ENCODE data around the gene AQP11. TPM values are rescaled to one million over a fixed set of nuclear protein-coding genes. Genes with fewer than 3 reads are reported as not detected.
A peak's percentile ranks its signal among the peaks of the same experiment; 100 is the strongest.

AQP11 gene
- polyA plus RNA-seq, 1 of the 3 experiments (the other 2 are of a cell fraction): 1.8 TPM

GRCh38 chr11:77658213-77659013 is 68.7 kb downstream of the AQP11 start:
- Histone ChIP-seq H3K4me2 (peak overlapping the region; percentile 26; the same call in 1 of the 2 replicates), H3F3A (replicated peaks; ENCODE audit: insufficient read depth) (peaks cover 8% of the 10 kb centered on the region), H3K9ac (no peak overlapping the region), H3K36me3 (replicated peaks in 1 of 2; ENCODE audit: control insufficient read depth in 1 of 2, insufficient read depth in 2 of 2, low read length in 1 of 2) (peaks cover 0 to 5% of the 10 kb centered on the region in 2 experiments), H2AFZ (ENCODE audit: low read depth) (no peak overlapping the region), H3K4me3 (ENCODE audit: low read depth in 2 of 2, low read length in 1 of 2) (no peak overlapping the region), H4K20me1 (ENCODE audit: insufficient read depth) (no peaks in the 10 kb centered on the region), H3K9me2 (no peaks in the 10 kb centered on the region), H3K9me3 (no peaks in the 10 kb centered on the region), H3K79me2 (ENCODE audit: insufficient read depth) (no peaks in the 10 kb centered on the region), H3K27ac (ENCODE audit: low read depth in 2 of 2, low read length in 1 of 2) (peak overlapping the region; percentile 56 to 74; a peak in 3 of 4 replicates), H3K4me1 (ENCODE audit: control insufficient read depth in 1 of 2, insufficient read depth in 2 of 2, low read depth in 1 of 2, low read length in 1 of 2) (no peaks in the 10 kb centered on the region; a peak in 1 of 4 replicates), H3K27me3 (ENCODE audit: insufficient read depth) (no peaks in the 10 kb centered on the region)
- 77% methylated on average over 4 of the region's 4 CpGs for WGBS (ENCODE audit: low lambda C conversion rate)
- DNase-seq: no peak
- TF ChIP-seq RFX5 (IDR thresholded peaks at IDR 0.05; ENCODE audit: low read length) (no peak), TCF12 (IDR thresholded peaks at IDR 0.05) (peak; percentile 82)
- ChIA-PET POLR2A (no interaction called here), CTCF (interaction anchor here (1.4 kb wide), 1 partner anchor 9 kb away, joined by 4 read pairs; no protein-coding TSS in a partner anchor)

Small RNA genes lying within 50 kb of the gene (small RNA-seq; reads per million reads assigned to genes)
- 0 reads per million in 7 experiments for gene RNU7-59P

Other genes starting within 250 kb of the AQP11 start
- gene PAK1, start 115.9 kb upstream of the AQP11 start, polyA plus RNA-seq (2012; rRNA removed): 14.2 and 17.9 TPM in 2 replicates
- 124 and 141 TPM in 2 replicates for gene CLNS1A, start 47.8 kb downstream of the AQP11 start, polyA plus RNA-seq (2012; rRNA removed)
- gene RSF1, start 230.8 kb downstream of the AQP11 start, polyA plus RNA-seq (2012; rRNA removed): 8.4 and 8.9 TPM in 2 replicates
- 54.2 and 66.6 TPM in 2 replicates for gene AAMDC, start 231.2 kb downstream of the AQP11 start, polyA plus RNA-seq (2012; rRNA removed)